Measurements from ENCODE around the gene AGPAT3.

- no peak for TF ChIP-seq GATAD2B (conservative IDR thresholded peaks at IDR 0.05; ENCODE audit: low read depth)
- no peak; the same call in 1 of the 2 replicates for TF ChIP-seq MLLT1 (IDR thresholded peaks at IDR 0.05)
- TF ChIP-seq HCFC1 (IDR thresholded peaks at IDR 0.05; ENCODE audit: low read length) = no peak
- TF ChIP-seq CTCF (IDR thresholded peaks at IDR 0.05 in 2 of 3, conservative IDR thresholded peaks at IDR 0.05 in 1 of 3; ENCODE audit: control insufficient read depth in 2 of 3, extremely low read depth in 1 of 3, insufficient read depth in 1 of 3, low read depth in 3 of 3, low read length in 3 of 3) = no peak
- no peak for TF ChIP-seq BCL3 (IDR thresholded peaks at IDR 0.05; ENCODE audit: borderline replicate concordance, insufficient read depth, low read depth, low read length, poor library complexity, severe bottlenecking)
- TF ChIP-seq ATF3 (IDR thresholded peaks at IDR 0.05; ENCODE audit: borderline replicate concordance, extremely low read depth, low read depth, low read length) = no peak
- TF ChIP-seq SPI1 (IDR thresholded peaks at IDR 0.05; ENCODE audit: borderline replicate concordance, insufficient read depth, low read depth, low read length) = no peak
- TF ChIP-seq FOS (IDR thresholded peaks at IDR 0.05; ENCODE audit: borderline replicate concordance, extremely low read depth, insufficient read length) = no peak
- TF ChIP-seq SRF (IDR thresholded peaks at IDR 0.05; ENCODE audit: low read depth in 2 of 2, low read length in 2 of 2) = no peak
- TF ChIP-seq CREM (IDR thresholded peaks at IDR 0.05; ENCODE audit: low read depth) = no peak
- TF ChIP-seq NBN (IDR thresholded peaks at IDR 0.05) = no peak
- no peak for TF ChIP-seq POLR2A (IDR thresholded peaks at IDR 0.05; ENCODE audit: low read depth, low read length)
Measured at GRCh38 chr21:43867948-43868347, 2.9 kb downstream of the AGPAT3 start.
